GM18861 (cell line): ENCODE measurements around the gene TICAM1.
"Not testable (repeated sequence)": the region's sequence is repeated elsewhere in the genome, so short reads cannot be mapped to it uniquely, and the experiment has no call there.

ENCODE experiments used
- ATAC-seq: cut with Tn5 transposase; IDR thresholded peaks from one replicate; pipeline ENCODE4 v1.9.1; 2021; ENCODE audit not compliant: unreplicated experiment

Gene TICAM1

DNA sequence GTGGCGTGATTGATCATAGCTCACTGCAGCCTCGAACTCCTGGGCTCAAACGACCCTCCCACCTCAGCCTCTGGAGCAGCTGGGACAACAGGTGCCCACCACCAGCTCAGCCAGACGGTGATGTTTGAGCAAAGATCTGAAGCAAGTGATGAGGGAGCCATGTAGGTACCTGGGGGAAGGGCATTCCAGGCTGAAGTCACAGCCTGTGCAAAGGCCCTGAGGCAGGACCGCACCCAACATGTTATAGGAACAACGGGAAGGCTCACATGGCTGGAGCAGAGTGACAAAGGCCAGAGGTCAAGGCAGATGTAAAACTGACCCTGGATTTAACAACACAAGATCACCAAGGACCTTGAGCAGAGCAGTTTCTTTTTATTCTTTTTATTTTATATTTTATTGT, 25.1 kb downstream of the TICAM1 start:
- ATAC-seq: no peak

DNA sequence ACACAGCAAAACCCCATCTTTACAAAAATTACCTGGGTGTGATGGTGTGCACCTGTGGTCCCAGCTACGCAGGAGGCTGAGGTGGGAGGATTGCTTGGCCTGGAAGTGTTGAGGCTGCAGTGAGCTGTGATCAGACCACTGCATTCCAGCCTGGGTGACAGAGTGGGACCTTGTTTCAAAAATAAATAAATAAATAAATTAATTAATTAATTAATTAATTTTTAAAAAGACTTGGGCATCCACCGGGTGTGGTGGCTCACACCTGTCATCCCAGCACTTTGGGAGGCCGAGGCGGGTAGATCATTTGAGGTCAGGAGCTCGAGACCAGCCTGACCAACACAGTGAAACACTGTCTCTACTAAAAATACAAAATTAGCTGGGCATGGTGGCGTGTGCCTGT, 26.4 kb downstream of the TICAM1 start:
- not testable (repeated sequence) for ATAC-seq

DNA sequence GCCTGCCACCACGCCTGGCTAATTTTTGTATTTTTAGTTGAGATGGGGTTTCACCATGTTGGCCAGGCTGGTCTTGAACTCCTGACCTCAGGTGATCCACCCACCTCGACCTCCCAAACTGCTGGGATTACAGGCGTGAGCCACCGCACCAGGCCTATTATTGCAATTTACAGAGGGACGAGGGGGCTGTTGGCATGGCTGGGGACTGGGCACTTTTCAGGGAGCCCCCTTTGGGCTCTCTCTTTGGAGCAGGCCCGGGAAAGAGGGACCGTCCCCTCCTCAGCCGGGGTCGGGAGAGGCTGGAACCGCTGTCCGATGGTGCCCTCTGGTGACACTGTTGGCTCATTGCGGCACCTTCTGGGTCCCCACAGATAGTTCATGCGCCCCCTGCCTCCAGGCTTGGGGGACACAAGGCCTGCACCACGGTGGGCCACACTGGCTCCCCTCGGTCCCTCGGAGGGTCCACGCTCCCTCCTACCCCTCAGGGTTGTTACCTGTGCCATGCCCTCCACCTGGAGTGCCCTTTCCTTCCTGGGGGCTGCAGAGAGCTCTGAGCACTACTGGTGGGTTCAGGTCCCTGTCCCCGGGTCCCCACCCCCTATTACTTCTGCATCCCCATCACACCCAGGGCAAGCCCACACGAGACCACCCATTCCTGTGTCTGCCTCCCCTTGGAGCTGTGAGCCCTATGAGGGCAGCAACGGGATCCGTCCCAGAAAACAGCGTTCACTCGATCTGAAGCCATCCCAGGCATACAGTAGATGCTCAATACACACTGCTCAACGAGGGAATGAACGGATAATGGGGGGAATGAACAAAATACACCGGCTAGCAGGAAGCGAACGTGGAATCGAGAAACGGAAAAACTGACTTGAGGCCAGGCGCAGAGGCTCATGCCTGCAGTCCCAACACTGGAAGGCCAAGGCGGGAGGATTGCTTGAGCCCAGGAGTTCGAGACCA, 27.5 kb downstream of the TICAM1 start:
- no peak for ATAC-seq

- ATAC-seq: no peak
These were observed 28.8 kb downstream of the TICAM1 start for GRCh38 chr19:4802711-4803110.

DNA sequence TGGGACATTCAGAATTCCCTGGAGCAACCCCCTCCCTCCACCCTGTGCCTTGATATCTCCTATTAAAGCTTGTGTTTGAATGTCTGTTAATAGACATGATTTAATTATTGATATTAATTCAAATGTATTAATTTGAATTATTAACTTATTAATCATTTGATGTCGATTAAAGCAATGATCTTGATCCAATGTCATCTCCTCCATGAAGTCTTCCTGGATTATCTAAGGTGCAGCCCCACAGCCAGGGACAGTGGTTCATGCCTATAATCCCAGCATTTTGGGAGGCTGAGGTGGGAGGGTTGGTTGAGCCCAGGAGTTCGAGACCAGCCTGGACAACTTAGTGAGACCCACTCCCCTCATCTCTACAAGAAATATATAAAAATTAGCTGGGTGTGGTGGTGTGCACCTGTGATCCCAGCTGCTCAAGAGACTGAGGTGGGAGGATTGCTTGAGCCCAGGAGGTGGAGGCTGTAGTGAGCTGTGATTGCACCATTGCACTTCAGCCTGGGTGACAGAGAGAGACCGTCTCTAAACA, 30.4 kb downstream of the TICAM1 start:
- ATAC-seq: no peak

DNA sequence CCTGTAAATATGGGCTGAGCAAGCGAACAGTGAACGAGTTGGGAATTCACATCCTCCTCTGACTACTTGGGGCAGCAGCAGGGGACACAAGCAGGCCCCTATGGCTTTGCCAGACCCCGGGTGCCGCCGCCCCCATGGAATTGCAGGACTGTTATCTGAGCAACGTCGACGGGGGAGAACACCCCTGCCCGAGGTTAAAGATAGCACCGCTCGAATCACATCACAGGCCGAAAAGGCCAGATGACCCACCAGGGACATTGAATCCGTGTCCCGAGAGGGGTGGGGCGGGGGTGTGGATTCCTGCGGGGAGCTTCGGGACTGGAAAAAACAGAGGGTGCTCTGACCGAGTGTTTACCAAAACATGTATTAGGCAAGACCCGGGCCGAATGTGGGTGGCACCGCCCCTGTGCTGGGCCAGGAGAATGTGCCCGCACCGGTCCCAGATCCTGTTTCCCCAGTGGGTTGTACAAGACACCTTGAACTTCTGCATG, 30.9 kb downstream of the TICAM1 start:
- no peak for ATAC-seq

DNA sequence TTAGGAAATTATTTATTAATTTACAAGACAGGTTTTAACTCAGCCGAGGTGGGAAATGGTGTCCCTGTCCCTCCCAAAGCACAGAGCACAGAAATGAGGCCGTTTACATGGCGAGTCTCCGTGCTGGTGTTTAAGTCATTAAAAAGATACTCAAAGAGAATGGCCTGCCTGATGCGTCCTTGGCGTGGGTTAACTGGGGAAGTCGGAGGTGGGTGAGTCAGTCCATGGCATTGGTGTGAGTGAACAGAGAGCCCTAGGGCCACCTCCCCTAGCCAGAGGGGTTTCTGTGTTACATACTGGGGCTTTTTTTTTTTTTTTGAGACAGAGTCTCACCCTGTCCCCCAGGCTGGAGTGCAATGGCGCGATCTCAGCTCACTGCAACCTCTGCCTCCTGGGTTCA, 36.1 kb downstream of the TICAM1 start:
- no peak for ATAC-seq

DNA sequence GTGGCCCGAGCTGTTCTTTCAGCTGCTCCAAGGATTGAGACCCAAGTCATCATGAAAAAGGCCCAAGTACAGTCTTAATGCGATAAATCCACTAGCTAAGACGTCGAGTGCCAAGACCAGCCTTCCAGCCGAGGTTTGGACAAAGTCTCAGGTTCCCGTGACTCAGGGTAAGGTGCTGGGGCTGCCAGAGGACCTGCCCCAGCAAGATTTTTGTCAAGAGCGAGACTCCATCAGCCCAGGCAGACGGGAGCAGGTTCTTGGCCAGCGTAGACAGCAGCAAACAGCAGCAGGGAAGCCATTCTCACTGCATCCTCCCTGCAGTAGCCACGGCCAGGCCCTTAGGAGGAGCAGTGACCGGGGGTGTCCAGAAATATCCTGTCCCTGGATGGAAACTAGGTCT, 36.5 kb downstream of the TICAM1 start:
- ATAC-seq: no peak

GRCh38 chr19:4793278-4793677, 38.2 kb downstream of the TICAM1 start:
- ATAC-seq: not testable (repeated sequence)

DNA sequence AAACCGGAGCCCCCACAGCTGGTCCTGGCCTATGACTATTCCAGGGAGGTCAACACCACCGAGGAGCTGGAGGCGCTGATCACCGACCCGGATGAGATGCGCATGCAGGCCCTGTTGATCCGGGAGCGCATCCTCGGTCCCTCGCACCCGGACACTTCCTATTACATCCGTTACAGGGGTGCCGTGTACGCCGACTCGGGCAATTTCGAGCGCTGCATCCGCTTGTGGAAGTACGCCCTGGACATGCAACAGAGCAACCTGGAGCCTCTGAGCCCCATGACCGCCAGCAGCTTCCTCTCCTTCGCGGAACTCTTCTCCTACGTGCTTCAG, 38.7 kb downstream of the TICAM1 start:
- not testable (repeated sequence) for ATAC-seq

DNA sequence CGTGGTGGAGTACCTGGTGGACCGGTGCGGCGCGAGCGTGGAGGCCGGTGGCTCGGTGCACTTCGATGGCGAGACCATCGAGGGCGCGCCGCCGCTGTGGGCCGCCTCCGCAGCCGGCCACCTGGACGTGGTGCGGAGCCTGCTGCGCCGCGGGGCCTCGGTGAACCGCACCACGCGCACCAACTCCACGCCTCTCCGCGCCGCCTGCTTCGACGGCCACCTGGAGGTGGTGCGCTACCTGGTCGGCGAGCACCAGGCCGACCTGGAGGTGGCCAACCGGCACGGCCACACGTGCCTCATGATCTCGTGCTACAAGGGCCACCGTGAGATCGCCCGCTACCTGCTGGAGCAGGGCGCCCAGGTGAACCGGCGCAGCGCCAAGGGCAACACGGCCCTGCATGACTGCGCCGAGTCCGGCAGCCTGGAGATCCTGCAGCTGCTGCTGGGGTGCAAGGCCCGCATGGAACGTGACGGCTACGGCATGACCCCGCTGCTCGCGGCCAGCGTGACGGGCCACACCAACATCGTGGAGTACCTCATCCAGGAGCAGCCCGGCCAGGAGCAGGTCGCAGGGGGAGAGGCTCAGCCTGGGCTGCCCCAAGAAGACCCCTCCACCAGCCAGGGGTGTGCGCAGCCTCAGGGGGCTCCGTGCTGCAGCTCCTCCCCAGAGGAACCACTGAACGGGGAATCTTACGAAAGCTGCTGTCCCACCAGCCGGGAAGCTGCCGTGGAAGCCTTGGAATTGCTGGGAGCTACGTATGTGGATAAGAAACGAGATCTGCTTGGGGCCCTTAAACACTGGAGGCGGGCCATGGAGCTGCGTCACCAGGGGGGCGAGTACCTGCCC, 39.3 kb downstream of the TICAM1 start:
- ATAC-seq: not testable (repeated sequence)

DNA sequence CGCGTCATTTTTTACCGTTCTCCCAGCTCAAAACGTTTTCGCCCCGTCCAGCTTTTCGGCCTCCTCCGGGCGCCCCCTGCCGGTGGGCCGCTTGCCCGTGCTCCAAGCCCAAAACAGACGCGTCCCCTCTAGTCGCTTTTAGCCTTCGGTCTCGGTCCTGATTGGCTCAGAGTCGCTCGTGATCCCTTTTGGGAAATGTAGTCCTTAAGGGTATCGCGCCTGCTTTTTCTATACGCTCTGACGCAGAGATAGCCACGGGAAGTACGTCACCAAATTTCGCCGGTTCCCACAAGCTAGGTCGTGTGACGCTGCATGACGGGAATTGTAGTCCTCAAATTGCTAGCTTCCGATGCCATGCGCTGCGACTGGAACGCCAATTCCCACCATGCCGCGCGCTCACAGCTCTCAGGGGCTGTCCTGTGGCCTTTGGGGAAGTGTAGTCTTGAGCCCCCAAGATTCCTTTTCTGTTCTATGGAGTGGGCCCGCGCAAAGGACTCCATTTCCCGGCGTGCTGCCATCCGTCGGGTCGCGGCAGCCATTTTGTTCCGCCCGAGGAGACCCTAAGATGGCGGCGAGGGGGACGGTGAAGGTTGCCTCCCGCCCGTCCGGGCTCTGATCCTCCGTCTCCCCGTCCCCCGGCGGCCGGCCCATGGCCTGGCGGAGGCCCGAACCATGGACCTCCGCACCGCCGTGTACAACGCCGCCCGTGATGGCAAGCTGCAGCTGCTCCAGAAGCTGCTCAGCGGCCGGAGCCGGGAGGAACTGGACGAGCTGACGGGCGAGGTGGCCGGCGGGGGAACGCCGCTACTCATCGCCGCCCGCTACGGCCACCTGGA, 40.1 kb downstream of the TICAM1 start, which contains the start of gene FEM1A:
FEM1A (plus strand) TSS at position 552 of the 836 bp plus-strand sequence; CDS start at position 673, 121 bp downstream.
- peak; percentile 85 for ATAC-seq

DNA sequence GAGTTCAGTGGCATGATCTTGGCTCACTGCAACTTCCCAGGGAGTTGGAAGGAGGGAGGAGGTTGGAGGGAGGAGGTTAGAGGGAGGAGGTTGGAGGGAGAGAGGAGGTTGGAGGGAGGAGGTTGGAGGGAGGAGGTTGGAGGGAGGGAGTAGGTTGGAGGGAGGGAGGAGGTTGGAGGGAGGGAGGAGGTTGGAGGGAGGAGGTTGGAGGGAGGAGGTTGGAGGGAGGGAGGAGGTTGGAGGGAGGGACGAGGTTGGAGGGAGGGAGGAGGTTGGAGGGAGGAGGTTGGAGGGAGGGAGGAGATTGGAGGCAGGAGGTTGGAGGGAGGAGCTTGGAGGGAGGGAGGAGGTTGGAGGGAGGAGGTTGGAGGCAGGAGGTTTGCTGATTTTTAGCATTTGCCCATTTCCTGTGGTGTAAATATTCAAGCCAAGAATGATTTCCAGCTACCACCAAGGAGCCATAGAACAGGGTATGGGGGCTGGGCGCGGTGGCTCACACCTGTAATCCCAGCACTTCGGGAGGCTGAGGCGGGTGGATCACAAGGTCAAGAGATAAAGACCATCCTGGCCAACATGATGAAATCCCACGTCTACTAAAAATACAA, 45.0 kb downstream of the TICAM1 start:
- ATAC-seq: not testable (repeated sequence)

DNA sequence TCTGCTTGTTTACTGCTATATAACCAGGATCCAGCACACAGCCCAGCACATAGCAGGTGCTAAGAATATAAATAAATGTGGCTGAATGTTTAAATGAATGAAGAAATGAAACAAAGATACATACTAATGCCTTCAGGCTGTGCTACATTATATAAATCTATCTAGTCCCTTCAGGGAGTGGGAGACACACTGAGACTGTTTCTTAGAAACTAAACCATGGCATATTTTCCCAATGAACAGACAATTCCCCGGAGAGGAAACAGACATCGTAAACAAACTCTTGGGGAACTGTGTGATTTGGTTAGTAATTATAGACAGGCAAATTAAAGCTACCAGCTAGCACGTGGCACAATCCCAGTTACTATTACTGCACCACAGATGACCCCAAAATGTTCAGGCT, 49.7 kb downstream of the TICAM1 start:
- ATAC-seq: no peak

DNA sequence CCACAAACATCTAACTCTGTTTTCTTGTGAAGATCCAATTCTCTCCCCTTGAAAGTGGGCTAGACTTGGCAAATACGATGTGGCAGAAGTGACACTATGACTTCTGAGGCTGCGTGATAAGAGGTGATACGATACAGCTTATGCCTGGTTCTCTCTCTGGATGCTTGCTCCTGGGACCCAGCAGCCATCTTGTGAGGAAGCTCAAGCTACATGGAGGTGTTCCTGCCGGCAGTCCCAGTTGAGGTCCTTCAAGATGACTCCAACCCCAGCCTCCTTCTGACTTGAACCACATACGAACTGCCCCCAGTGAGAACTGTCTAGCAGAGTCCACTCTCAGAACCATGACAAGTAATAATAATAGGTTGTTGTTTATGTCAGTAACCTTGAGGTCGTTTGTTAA, 50.7 kb downstream of the TICAM1 start:
- ATAC-seq: no peak

GRCh38 chr19:4778124-4778523, 53.4 kb downstream of the TICAM1 start:
- ATAC-seq: not testable (repeated sequence)

- no peak for ATAC-seq
These were observed 54.9 kb downstream of the TICAM1 start for GRCh38 chr19:4776436-4777211.

DNA sequence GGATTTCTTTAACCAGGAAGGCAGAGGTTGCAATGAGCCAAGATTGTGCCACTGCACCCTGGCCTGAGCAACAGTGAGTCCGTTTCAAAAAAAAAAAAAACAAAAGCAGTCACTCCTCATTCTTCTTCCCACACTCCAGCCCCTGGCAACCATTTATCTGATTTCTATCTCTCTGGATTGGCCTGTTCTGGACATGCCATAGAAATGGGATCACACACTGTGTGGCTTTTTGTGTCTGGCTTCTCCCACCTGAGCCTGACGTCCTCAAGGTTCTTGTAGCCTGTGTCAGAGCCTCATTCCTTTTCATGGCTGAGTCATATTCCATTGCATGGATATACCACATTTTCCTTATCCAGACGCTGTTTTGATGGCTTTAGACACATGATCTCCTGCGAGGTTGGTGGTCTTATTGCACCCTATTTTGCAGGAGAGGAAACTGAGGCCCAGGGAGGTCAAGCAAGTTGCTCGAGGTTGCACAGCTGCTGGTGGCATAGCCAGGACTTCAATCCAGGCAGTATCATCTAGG, 55.8 kb downstream of the TICAM1 start:
- ATAC-seq: no peak

GRCh38 chr19:4774136-4774535, 57.4 kb downstream of the TICAM1 start:
- no peak for ATAC-seq
